Measurements from ENCODE around the gene PLEKHG4. TPM values are rescaled to one million over a fixed set of nuclear protein-coding genes. Genes with fewer than 3 reads are reported as not detected.

PLEKHG4 gene
- total RNA-seq, 1 experiment from 2014 or later = 13.9 TPM

DNA sequence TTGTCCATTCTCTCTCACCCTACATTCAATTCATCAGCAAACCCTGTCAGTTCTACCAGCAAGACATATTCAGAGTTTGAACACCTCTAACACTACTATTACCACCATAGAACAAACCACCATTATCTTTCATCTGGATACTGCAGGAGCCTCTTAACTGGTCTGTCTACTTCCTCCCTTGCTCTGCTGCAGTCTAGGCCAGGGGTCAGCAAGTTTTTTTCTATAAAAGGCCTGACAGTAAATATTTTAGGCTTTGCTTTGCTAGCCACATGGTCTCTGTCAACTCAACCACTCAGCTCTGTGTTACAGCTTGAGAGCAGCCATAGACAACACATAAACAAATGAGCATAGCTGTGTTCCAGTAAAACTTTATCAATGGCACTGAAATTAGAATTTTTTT is 33.4 kb downstream of the PLEKHG4 start:
- Histone ChIP-seq H3K27ac (ENCODE audit: insufficient read length, low read depth, low read length) (no peak overlapping the region), H2AFZ (ENCODE audit: low read length) (no peak overlapping the region)

More for the DNA sequence above, 33.4 kb downstream of the PLEKHG4 start:
- Histone ChIP-seq H2AK5ac (ENCODE audit: insufficient read length, low read length) (no peak overlapping the region), H2BK5ac (ENCODE audit: insufficient read length, low read length) (no peak overlapping the region), H3K56ac (ENCODE audit: insufficient read length, low read depth, low read length) (no peak overlapping the region), H4K20me1 (ENCODE audit: control insufficient read depth, insufficient read depth, insufficient read length) (no peaks in the 10 kb centered on the region), H3K4me2 (ENCODE audit: insufficient read depth, insufficient read length, low read length) (no peak overlapping the region), H4K8ac (replicated peaks; ENCODE audit: insufficient read length, low read depth, low read length) (no peak overlapping the region), H3K4me1 (ENCODE audit: insufficient read depth, low read length) (no peaks in the 10 kb centered on the region), H2BK12ac (ENCODE audit: insufficient read length, low read depth, low read length) (no peak overlapping the region), H3T11ph (ENCODE audit: low read length) (no peak overlapping the region), H3K23ac (ENCODE audit: insufficient read length, low read depth, low read length) (no peak overlapping the region), H4K91ac (ENCODE audit: insufficient read length, low read depth, low read length) (no peak overlapping the region), H4K5ac (ENCODE audit: insufficient read length, low read depth, low read length) (no peak overlapping the region), H3K79me2 (ENCODE audit: insufficient read depth, low read length) (no peaks in the 10 kb centered on the region), H3K79me1 (ENCODE audit: insufficient read depth, low read depth, low read length, poor library complexity, severe bottlenecking) (no peaks in the 10 kb centered on the region), H3K23me2 (ENCODE audit: insufficient read length, low read depth, low read length, poor library complexity, severe bottlenecking) (no peaks in the 10 kb centered on the region), H3K9ac (ENCODE audit: extremely low read depth, insufficient read length, low read length) (no peak overlapping the region), H3K9me3 (ENCODE audit: control insufficient read depth, low read depth, low read length) (no peaks in the 10 kb centered on the region), H3K27me3 (ENCODE audit: insufficient read depth, low read length) (no peaks in the 10 kb centered on the region), H2BK20ac (ENCODE audit: low read depth, low read length, poor library complexity, severe bottlenecking) (no peak overlapping the region), H3K18ac (ENCODE audit: insufficient read length, low read depth, low read length) (no peak overlapping the region), H2BK15ac (ENCODE audit: low read depth, low read length) (no peak overlapping the region), H3K14ac (ENCODE audit: insufficient read depth, low read length) (no peak overlapping the region), H2BK120ac (ENCODE audit: low read depth, low read length, poor library complexity, severe bottlenecking) (no peak overlapping the region), H3K4ac (ENCODE audit: low read depth, low read length) (no peak overlapping the region)
- Mint-ChIP-seq H3K9me3 (no peaks in the 10 kb centered on the region), H3K36me3 (ENCODE audit: insufficient read depth in 1 of 3, low read depth in 3 of 3) (no peaks in the 10 kb centered on the region), H3K4me3 (no peak overlapping the region), H3K27me3 (ENCODE audit: low read depth) (peaks cover 23% of the 10 kb centered on the region), H3K4me1 (no peaks in the 10 kb centered on the region), H3K27ac (no peak overlapping the region)
- TF ChIP-seq, protein P1, sequence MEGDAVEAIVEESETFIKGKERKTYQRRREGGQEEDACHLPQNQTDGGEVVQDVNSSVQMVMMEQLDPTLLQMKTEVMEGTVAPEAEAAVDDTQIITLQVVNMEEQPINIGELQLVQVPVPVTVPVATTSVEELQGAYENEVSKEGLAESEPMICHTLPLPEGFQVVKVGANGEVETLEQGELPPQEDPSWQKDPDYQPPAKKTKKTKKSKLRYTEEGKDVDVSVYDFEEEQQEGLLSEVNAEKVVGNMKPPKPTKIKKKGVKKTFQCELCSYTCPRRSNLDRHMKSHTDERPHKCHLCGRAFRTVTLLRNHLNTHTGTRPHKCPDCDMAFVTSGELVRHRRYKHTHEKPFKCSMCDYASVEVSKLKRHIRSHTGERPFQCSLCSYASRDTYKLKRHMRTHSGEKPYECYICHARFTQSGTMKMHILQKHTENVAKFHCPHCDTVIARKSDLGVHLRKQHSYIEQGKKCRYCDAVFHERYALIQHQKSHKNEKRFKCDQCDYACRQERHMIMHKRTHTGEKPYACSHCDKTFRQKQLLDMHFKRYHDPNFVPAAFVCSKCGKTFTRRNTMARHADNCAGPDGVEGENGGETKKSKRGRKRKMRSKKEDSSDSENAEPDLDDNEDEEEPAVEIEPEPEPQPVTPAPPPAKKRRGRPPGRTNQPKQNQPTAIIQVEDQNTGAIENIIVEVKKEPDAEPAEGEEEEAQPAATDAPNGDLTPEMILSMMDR (conservative IDR thresholded peaks at IDR 0.05) = no peak
- no peak for DNase-seq

All from H9 (cell line).